Stimulated activated CD8-positive, alpha-beta memory T cell treated with anti-CD3 and anti-CD28 coated beads, Interleukin-12 subunit alpha, Interleukin-12 subunit beta, amount 100 ng/mL, for 24 hours (primary cell): ENCODE measurements around the gene ECD.

Experiments used
- DNase-seq: peaks from one replicate; pipeline ENCODE4 v3.0.0-alpha.2; 2020; ENCODE audit errors: extremely low read depth

Gene ECD

GRCh38 chr10:73096449-73097304 is 71.1 kb downstream of the ECD start, which contains the start of gene P4HA1:
Gene P4HA1 (minus strand): TSS chr10:73096866. CDS start chr10:73074883, 21,983 bp downstream.
- DNase-seq, result peak; percentile 97

GRCh38 chr10:73096041-73096448 is 71.8 kb downstream of the ECD start:
- DNase-seq, result peak; percentile 43

GRCh38 chr10:73095481-73096021 is 72.3 kb downstream of the ECD start:
- peak; percentile 9 for DNase-seq

- no peak for DNase-seq
These were observed 72.8 kb downstream of the ECD start for GRCh38 chr10:73094986-73095480.

GRCh38 chr10:73093922-73094850 is 73.6 kb downstream of the ECD start:
- no peak for DNase-seq

GRCh38 chr10:73092830-73093229 is 75.0 kb downstream of the ECD start:
- DNase-seq, result no peak

GRCh38 chr10:73088304-73088703 is 79.5 kb downstream of the ECD start:
- no peak for DNase-seq

GRCh38 chr10:73086816-73087215 is 81.0 kb downstream of the ECD start:
- DNase-seq, result no peak

- no peak for DNase-seq
These were observed 83.6 kb downstream of the ECD start for GRCh38 chr10:73084209-73084608.
